Mesenchymal stem cell (in vitro differentiated cells and primary cell): Measurements from ENCODE around the gene NLK.
"Not testable (repeated sequence)": the region's sequence is repeated elsewhere in the genome, so short reads cannot be mapped to it uniquely, and the experiment has no call there.

Experiments used
- DNase-seq: peaks from one replicate; pipeline ENCODE4 v3.0.0-alpha.2; 2013
- H2AFZ ChIP-seq: one replicate; pipeline ENCODE4 v1.6.1; 2013; ENCODE audit warnings: low read depth, mild to moderate bottlenecking, control low read depth, inconsistent platforms, low read length, moderate library complexity
- H2AK5ac ChIP-seq: 2 replicates; pipeline ENCODE4 v1.6.1; 2013; ENCODE audit warnings: low read length, moderate library complexity, mild to moderate bottlenecking, inconsistent platforms; ENCODE audit not compliant: severe bottlenecking
- H2BK120ac ChIP-seq: one replicate; pipeline ENCODE4 v1.6.1; 2013; ENCODE audit warnings: low read depth, mild to moderate bottlenecking, inconsistent platforms, low read length, moderate library complexity
- H2BK12ac ChIP-seq, 2 experiments: one replicate each; pipeline ENCODE4 v1.6.1; 2013; ENCODE audit warnings: inconsistent platforms in 2 of 2, low read length in 2 of 2, mild to moderate bottlenecking in 2 of 2, moderate library complexity in 2 of 2, control low read depth in 1 of 2
- H2BK15ac ChIP-seq: one replicate; pipeline ENCODE4 v1.6.1; 2013; ENCODE audit warnings: mild to moderate bottlenecking, low read depth, inconsistent platforms; ENCODE audit not compliant: poor library complexity, severe bottlenecking
- H2BK5ac ChIP-seq: 2 replicates; pipeline ENCODE4 v1.6.1; 2013; ENCODE audit warnings: low read depth, mild to moderate bottlenecking, low read length, control low read depth, inconsistent platforms; ENCODE audit not compliant: poor library complexity, severe bottlenecking
- H3K14ac ChIP-seq, 2 experiments: one replicate each; pipeline ENCODE4 v1.6.1; 2013; ENCODE audit warnings: inconsistent platforms in 2 of 2, low read length in 2 of 2, control low read depth in 1 of 2, mild to moderate bottlenecking in 1 of 2, moderate library complexity in 1 of 2
- H3K18ac ChIP-seq, 2 experiments: one replicate each; pipeline ENCODE4 v1.6.1; 2013; ENCODE audit warnings: inconsistent platforms in 2 of 2, low read length in 2 of 2, control low read depth in 1 of 2, low read depth in 1 of 2, mild to moderate bottlenecking in 1 of 2
- H3K23ac ChIP-seq, 2 experiments: one replicate each; pipeline ENCODE4 v1.6.1; 2013; ENCODE audit warnings: inconsistent platforms in 2 of 2, low read length in 2 of 2, mild to moderate bottlenecking in 2 of 2, moderate library complexity in 2 of 2, control low read depth in 1 of 2
- H3K27ac ChIP-seq: 2 replicates; pipeline ENCODE4 v1.5.1; 2013; ENCODE audit warnings: mild to moderate bottlenecking, moderate library complexity, low read length, control low read depth, inconsistent platforms; ENCODE audit not compliant: poor library complexity, severe bottlenecking
- H3K27me3 ChIP-seq, 2 experiments: 2 replicates each; pipeline versions ENCODE4 v1.6.1 to v1.7.0; 2013; ENCODE audit warnings: low read length in 2 of 2, mild to moderate bottlenecking in 2 of 2, moderate library complexity in 2 of 2, control low read depth in 1 of 2, inconsistent platforms in 1 of 2; ENCODE audit not compliant: control insufficient read depth in 1 of 2, insufficient read depth in 1 of 2
- H3K36me3 ChIP-seq, 2 experiments: 2 replicates each; pipeline versions ENCODE4 v1.6.1 to v1.7.0; 2013; ENCODE audit warnings: low read length in 2 of 2, control low read depth in 1 of 2, inconsistent platforms in 1 of 2, low read depth in 1 of 2, mild to moderate bottlenecking in 1 of 2; ENCODE audit not compliant: insufficient read depth in 2 of 2, control insufficient read depth in 1 of 2
- H3K4ac ChIP-seq, 2 experiments: one replicate each; pipeline ENCODE4 v1.6.1; 2013; ENCODE audit warnings: inconsistent platforms in 2 of 2, low read length in 2 of 2, mild to moderate bottlenecking in 2 of 2, moderate library complexity in 2 of 2, control low read depth in 1 of 2, low read depth in 1 of 2
- H3K4me1 ChIP-seq: 2 replicates; pipeline ENCODE4 v1.6.1; 2013; ENCODE audit warnings: low read depth, low read length, control low read depth; ENCODE audit not compliant: control insufficient read depth, insufficient read depth
- H3K4me2 ChIP-seq: 2 replicates; pipeline ENCODE4 v1.6.1; 2013; ENCODE audit warnings: low read length, mild to moderate bottlenecking, inconsistent platforms; ENCODE audit not compliant: poor library complexity, severe bottlenecking
- H3K4me3 ChIP-seq, 2 experiments: 2 replicates each; pipeline versions ENCODE4 v1.5.1 to v1.7.0; 2013; ENCODE audit warnings: low read length in 2 of 2, mild to moderate bottlenecking in 2 of 2, control low read depth in 1 of 2, low read depth in 1 of 2; ENCODE audit not compliant: insufficient read depth in 1 of 2
- H3K79me1 ChIP-seq: replicated peaks from 2 replicates; pipeline ENCODE4 v1.6.1; 2013; ENCODE audit warnings: mild to moderate bottlenecking, control low read depth, low read length, inconsistent platforms; ENCODE audit not compliant: poor library complexity, severe bottlenecking
- H3K9ac ChIP-seq: 2 replicates; pipeline ENCODE4 v1.7.0; 2013; ENCODE audit warnings: mild to moderate bottlenecking, low read length, moderate library complexity
- H3K9me3 ChIP-seq: 2 replicates; pipeline ENCODE4 v1.7.0; 2013; ENCODE audit warnings: mild to moderate bottlenecking, low read length; ENCODE audit not compliant: control insufficient read depth
- H4K8ac ChIP-seq: one replicate; pipeline ENCODE4 v1.6.1; 2013; ENCODE audit warnings: inconsistent platforms, mild to moderate bottlenecking, low read length, moderate library complexity
- H4K91ac ChIP-seq: one replicate; pipeline ENCODE4 v1.6.1; 2013; ENCODE audit warnings: mild to moderate bottlenecking, low read length, inconsistent platforms
- WGBS: methylation state at CpG from one replicate; pipeline ENCODE4 v1.1.7; 2013; ENCODE audit warnings: mixed read lengths; 5-methylcytosine and 5-hydroxymethylcytosine counted together

NLK gene

GRCh38 chr17:28035884-28036283 is 6.6 kb upstream of the NLK start:
- not testable (repeated sequence) for H3K9ac ChIP-seq, H3K4ac ChIP-seq, H2BK15ac ChIP-seq, H2BK120ac ChIP-seq, H2AK5ac ChIP-seq, H4K8ac ChIP-seq, H3K4me2 ChIP-seq, H3K4me3 ChIP-seq, H3K36me3 ChIP-seq, H4K91ac ChIP-seq, H3K79me1 ChIP-seq, H3K18ac ChIP-seq, H2BK12ac ChIP-seq, H3K27ac ChIP-seq, H2BK5ac ChIP-seq, H3K4me1 ChIP-seq, H2AFZ ChIP-seq, DNase-seq, H3K9me3 ChIP-seq, H3K27me3 ChIP-seq, H3K23ac ChIP-seq, H3K14ac ChIP-seq
- 100% methylated on average over 1 of the region's 2 CpGs for WGBS

GRCh38 chr17:28038802-28039201 is 3.7 kb upstream of the NLK start:
- H3K79me1 ChIP-seq = peaks cover 3% of the 10 kb centered on the region
- H3K4me1 ChIP-seq = peaks cover 10% of the 10 kb centered on the region
- H3K18ac ChIP-seq = no peak overlapping the region
- H3K23ac ChIP-seq = no peak overlapping the region
- H2BK5ac ChIP-seq = no peak overlapping the region
- H4K8ac ChIP-seq = no peak overlapping the region
- no peak overlapping the region for H3K4me2 ChIP-seq
- no peak overlapping the region for H3K4me3 ChIP-seq
- H3K27ac ChIP-seq = no peak overlapping the region
- H4K91ac ChIP-seq = no peak overlapping the region
- no CpG with 5 or more reads among the region's 1 CpG for WGBS
- peaks cover 7% of the 10 kb centered on the region in 2 experiments for H3K36me3 ChIP-seq
- no peak overlapping the region for H2BK120ac ChIP-seq
- no peak overlapping the region for H2AFZ ChIP-seq
- H3K9me3 ChIP-seq = no peaks in the 10 kb centered on the region
- no peak overlapping the region for H2AK5ac ChIP-seq
- H3K9ac ChIP-seq = no peak overlapping the region
- no peak overlapping the region for H3K4ac ChIP-seq
- no peak overlapping the region for H3K14ac ChIP-seq
- no peak for DNase-seq
- no peaks in the 10 kb centered on the region for H3K27me3 ChIP-seq
- no peak overlapping the region for H2BK15ac ChIP-seq
- no peak overlapping the region for H2BK12ac ChIP-seq

GRCh38 chr17:28039251-28039650 is 3.2 kb upstream of the NLK start:
- 82% methylated on average over 3 of the region's 3 CpGs for WGBS
- Histone ChIP-seq H3K23ac (no peak overlapping the region), H3K36me3 (peaks cover 7% of the 10 kb centered on the region in 2 experiments), H3K9me3 (no peaks in the 10 kb centered on the region), H2BK5ac (no peak overlapping the region), H3K79me1 (peaks cover 3% of the 10 kb centered on the region), H4K91ac (no peak overlapping the region), H3K9ac (no peak overlapping the region), H3K27ac (no peak overlapping the region), H3K27me3 (no peaks in the 10 kb centered on the region), H3K18ac (no peak overlapping the region), H2AFZ (no peak overlapping the region), H3K4me1 (peaks cover 9% of the 10 kb centered on the region), H2BK120ac (no peak overlapping the region), H3K4ac (no peak overlapping the region), H2AK5ac (no peak overlapping the region), H3K14ac (no peak overlapping the region), H3K4me3 (no peak overlapping the region), H2BK15ac (no peak overlapping the region), H2BK12ac (no peak overlapping the region), H3K4me2 (no peak overlapping the region), H4K8ac (no peak overlapping the region)
- no peak for DNase-seq

GRCh38 chr17:28040406-28040805 is 2.1 kb upstream of the NLK start:
- Histone ChIP-seq H3K4me2 (no peak overlapping the region), H3K14ac (no peak overlapping the region), H4K91ac (no peak overlapping the region), H3K9me3 (no peaks in the 10 kb centered on the region), H3K4me3 (peak overlapping the region in 1 of 2 experiments; percentile 76), H2BK12ac (no peak overlapping the region), H2BK120ac (no peak overlapping the region), H3K23ac (no peak overlapping the region), H3K27ac (no peak overlapping the region), H3K79me1 (peaks cover 3% of the 10 kb centered on the region), H2BK5ac (no peak overlapping the region), H3K9ac (peak overlapping the region; percentile 40), H2AK5ac (no peak overlapping the region), H3K4me1 (peaks cover 7% of the 10 kb centered on the region), H3K27me3 (no peaks in the 10 kb centered on the region), H2BK15ac (no peak overlapping the region), H3K4ac (no peak overlapping the region), H4K8ac (no peak overlapping the region), H3K36me3 (peaks cover 7% of the 10 kb centered on the region in 2 experiments), H2AFZ (no peak overlapping the region), H3K18ac (no peak overlapping the region)
- WGBS = over 99% methylated on average over 6 of the region's 6 CpGs
- DNase-seq = no peak
